GM12872 (cell line): ENCODE data around the gene ANO4.

Experiments
- TF ChIP-seq, protein P1 (sequence below): IDR thresholded peaks from 3 replicates; pipeline ENCODE4 v1.5.1; 2011; ENCODE audit warnings: low read depth, mild to moderate bottlenecking, low read length, moderate library complexity; ENCODE audit not compliant: insufficient read depth

ANO4 gene

DNA sequence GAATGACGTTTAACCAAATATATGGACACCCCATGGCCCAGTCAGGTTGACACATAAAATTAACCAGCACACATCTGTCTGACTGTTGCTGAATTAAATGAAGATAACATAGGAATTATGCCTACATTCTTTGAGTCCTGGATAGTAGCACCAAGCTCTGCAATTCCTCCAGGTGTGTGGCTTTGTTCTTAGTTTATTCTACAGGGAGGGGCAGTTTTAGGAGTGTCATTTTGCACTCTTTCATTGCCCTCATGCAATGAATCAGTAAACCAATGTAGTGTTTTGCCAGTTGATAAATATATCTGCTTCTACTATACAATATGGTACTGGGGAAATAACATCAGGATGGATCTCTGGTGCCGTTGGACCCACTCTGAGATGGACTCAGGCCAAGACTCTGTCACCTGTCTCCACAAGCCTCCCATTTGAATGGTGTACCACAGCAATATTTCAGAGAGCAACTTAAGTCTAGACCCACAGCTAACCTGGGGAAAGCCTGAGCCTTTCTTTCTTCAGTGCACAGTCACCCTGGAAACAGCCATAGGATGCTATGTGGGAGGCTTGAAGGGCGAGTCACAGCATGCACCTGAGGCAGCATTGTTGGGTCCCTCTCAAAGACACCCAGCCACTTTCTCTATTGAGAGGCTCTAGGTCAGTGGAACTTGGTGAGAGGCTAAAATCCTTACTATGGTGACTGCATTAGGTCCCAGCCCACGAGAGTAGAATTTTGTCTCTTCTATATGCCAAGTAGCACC lies 73.2 kb downstream of the ANO4 start:
- TF ChIP-seq, protein P1, sequence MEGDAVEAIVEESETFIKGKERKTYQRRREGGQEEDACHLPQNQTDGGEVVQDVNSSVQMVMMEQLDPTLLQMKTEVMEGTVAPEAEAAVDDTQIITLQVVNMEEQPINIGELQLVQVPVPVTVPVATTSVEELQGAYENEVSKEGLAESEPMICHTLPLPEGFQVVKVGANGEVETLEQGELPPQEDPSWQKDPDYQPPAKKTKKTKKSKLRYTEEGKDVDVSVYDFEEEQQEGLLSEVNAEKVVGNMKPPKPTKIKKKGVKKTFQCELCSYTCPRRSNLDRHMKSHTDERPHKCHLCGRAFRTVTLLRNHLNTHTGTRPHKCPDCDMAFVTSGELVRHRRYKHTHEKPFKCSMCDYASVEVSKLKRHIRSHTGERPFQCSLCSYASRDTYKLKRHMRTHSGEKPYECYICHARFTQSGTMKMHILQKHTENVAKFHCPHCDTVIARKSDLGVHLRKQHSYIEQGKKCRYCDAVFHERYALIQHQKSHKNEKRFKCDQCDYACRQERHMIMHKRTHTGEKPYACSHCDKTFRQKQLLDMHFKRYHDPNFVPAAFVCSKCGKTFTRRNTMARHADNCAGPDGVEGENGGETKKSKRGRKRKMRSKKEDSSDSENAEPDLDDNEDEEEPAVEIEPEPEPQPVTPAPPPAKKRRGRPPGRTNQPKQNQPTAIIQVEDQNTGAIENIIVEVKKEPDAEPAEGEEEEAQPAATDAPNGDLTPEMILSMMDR: no peak

DNA sequence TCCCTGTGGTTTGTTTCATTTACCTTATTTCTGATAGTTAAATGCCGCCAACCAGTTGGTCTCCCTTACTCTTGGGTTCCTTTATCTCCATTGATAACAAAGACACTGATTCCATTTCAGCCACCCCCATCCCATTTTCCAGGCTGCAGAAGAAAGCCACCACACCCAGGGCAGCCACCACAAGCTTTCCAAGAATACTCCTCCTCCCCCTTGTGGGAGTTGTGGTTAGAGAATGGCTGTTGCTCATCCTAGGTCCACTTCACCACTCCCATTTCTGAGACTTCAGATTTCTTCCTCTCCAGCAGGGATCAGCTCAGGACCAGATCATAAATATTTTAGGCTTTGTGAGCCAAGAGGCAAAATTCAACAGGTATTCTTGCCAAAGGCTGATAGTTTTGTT lies 73.9 kb downstream of the ANO4 start:
- TF ChIP-seq, protein P1: no peak

DNA sequence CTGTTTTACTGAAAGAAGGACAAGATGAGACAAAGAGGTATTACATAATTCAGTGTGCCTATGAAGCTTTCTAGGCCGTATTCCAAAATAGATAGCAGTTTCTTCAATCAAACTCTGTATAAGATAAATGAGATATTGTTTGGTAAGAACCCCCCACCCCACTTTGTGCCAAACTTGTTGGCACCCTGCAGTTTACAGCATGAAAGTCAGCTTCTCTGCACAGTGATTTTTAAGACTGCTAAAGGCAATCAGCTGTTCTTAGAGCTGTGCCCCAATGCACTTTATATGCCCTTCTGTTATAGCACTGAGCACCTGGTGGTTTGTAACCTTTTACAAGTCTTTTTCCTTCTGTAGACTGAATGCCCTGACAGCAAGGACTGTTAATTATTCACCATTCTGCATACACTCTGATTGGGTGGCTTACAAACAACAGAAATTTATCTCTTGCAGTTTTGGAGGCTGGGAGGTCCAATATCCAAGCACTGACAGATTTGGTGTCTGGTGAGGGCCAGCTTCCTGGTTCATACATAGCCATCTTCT lies 76.7 kb downstream of the ANO4 start:
- TF ChIP-seq, protein P1: no peak

DNA sequence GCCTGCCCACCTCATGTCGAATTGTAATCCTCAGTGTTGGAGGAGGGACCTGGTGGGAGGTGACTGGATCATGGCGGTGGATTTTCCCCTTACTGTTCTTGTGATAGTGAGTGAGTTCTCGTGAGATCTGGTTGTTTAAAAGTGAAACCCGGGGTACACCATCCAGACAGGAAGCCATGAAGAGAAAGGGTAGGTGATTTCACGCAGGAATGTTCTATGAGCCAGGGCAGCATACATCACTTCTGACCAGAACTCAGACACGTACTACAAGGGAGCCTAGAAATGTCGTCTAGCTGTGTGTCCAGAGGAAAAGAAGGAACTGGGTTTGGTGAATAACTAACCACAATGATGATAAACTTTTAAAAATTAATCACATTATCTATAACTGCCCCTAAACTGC lies 80.6 kb downstream of the ANO4 start:
- TF ChIP-seq, protein P1: no peak

DNA sequence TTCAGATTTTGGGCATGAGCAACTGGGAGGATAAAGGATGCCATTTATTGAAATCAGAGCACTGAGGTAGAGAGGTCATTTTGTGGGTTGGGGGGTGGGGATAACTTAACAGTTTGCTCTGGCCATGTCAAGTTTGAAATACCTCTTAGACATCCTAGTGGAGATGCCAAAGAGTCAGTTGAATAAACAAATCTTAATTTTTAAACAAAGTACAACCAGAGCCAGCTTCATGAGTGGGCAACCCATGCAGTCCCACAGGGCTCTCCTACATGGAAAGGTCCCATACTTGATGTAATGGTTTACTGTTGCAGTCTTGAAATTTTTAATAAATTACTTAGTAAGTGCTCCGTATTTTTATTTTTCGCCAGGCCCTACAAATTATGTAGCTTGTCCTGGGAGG lies 81.2 kb downstream of the ANO4 start:
- TF ChIP-seq, protein P1: no peak

DNA sequence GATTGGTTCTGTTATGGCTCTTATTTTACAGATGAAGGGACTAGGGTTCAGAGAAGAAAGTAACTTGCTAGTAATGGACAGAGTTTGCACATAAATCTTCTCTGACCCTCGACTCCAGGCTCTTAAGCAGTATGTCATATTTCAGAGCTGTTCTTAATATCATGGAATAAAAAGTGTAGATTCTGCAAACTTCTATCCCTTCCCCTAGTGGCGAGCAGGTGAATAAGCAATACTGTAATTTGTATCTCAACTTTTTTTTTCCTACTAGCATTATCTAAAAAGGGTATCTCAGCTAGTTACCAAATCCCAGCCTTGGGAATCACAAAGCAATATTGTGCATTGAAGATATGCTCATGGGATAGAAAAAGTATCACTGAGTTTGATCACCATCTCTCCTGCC lies 83.2 kb downstream of the ANO4 start:
- TF ChIP-seq, protein P1: peak; percentile 56; the same call in 1 of the 3 replicates

DNA sequence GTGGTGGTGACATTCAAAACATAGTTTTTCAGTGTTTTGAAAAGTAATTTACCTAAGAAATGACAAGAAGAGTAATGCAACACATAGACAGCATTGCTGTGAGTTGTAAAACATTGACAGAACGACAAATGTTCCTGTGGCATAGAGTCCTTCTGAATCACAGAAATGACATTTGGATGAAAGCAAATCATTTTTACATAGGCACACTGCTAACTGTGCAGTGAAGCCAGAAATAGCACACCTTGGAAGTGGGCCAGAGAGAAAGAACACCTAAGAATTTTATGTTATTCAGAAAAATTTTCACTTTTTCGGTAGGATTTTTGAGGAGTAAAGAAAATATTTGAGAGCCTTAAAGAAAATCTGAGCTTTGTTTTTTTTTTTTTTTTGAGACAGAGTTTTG lies 100.6 kb downstream of the ANO4 start:
- TF ChIP-seq, protein P1: no peak
